NCI-H1417 treated with DMSO at 0.1 percent for 48 hours (cell line): ENCODE results near the gene SQOR.
"Not testable (repeated sequence)": the region's sequence is repeated elsewhere in the genome, so short reads cannot be mapped to it uniquely, and the experiment has no call there.

Source experiments
- DNase-seq: peaks from one replicate; lab custom pipeline; 2025; lab: John Stamatoyannopoulos, UW

SQOR gene

GRCh38 chr15:45631776-45632175, 3.1 kb upstream of the SQOR start:
- no peak for DNase-seq

DNA sequence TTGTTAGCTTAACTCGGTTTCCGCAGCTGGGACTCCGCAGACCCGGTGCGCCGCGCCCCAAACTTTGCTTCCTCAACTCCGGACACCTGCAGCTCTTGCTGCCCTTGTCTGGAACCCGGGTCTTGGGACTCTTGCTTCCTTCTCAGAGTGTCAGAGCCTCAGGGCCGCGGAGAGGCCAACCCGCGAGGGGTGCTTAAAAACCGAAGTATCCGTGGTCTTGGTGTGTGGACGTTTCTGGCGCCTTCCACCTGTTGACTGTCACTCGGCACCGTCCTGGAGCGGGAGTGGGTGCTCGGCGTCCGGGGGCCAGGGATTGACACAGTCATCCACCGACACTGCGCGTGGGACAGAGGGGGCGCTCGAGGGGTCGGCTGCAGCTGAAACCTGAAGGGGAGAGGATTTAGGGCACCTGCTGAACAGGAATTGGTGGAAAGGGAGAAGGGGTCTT, 386 bp downstream of the SQOR start:
- DNase-seq = no peak

GRCh38 chr15:45635763-45636292, 999 bp downstream of the SQOR start:
- no peak for DNase-seq

DNA sequence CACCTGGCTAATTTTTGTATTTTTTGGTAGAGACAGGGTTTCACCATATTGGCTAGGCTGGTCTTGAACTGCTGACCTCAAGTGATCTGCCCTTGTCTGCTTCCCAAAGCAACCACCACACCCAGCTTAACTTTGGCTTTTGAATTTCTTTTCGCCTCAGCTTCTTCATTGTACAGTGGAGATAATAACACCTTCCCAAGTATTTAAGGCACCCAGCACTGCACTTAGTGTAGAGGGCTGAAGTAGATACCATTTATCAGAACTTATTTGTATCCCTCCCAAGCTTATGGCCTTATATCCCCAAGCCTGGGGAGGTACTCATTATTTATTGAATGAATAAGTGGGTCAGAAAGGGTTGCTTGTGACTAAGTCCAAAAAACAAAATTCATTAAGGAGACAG, 2.3 kb downstream of the SQOR start:
- no peak for DNase-seq

- DNase-seq = no peak
Measured at GRCh38 chr15:45637552-45638033, 2.8 kb downstream of the SQOR start.

DNA sequence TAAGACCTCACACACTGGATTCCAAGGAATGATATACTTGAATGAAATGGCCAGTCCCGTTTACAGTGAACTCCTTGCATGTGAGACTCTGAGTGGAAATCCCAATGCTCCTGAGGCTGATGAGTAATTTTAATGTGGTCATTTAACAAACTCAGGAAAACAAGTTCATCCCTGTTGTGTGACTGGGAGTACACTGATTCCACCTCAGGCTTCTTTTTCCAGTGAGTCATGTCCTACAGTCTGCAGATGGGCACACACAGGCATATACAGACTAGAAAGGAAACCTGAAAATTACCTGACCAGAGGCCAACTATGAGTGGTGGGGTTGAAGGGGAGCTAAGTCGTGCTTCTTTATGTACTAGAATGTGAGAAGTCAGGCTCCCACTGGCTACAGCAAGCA, 5.8 kb downstream of the SQOR start:
- no peak for DNase-seq

DNA sequence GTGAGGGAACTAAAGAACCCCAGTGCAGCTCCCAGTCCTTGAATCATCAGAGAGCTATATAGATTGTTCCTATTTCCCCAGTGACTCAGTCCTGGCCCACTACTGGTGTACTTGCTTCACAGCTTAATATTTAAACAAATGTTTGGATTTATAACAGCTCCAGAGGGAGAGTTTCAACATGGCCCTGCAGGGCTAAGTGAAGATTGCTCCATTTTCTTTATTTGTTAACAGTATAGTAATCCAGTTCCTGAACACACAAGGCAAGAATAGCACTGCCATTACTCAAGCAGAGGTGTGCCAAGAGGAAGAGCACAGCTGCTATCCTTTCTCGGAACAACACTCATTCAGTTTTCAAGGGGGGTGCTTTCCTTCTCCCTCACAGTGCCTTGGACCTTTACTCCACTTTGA, 6.5 kb downstream of the SQOR start:
- DNase-seq = no peak

DNA sequence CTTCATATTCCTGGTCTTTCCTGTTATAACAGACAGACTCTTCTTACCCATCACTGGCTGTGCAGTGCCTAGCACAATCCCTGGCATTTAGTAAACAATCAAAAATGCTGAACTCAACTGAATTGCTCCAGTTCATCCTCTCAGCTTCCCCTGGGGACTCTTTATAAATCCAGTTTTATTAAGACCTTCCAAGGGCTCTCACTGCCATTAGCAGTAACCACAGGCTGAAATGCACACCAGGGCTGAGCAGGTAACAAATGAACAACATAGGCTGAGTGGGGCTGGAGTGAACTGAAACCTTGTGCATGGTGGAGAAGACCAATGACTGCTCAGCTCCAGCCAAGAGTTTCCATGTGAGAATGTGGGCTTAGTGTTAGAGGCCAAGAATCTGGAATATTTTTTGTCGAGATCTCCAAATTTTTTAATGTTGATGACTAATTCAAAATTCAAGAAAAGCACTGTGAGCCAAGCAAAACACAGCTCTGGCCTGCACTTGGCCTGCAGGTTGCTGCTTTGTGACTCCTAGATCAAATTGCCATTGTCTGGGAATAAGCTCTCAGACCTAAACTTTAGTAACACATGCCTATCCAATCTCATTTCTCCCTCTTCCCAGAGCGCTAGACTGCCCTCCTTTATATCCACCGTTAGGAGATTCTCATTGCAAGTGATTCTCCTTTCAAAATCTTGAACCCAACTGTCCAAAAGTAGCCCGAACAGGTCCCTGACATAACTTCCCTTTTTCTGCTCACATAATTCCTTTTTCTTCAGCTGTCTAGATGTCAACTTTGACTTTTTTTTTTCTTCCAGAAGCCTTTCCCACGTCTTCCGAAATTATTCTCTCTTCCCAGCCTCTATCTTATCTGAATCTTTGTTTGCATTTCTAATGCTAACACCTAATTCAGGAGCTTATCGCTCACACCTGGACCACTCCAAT, 7.4 kb downstream of the SQOR start:
- no peak for DNase-seq

- DNase-seq = no peak
Measured at GRCh38 chr15:45644437-45644836, 9.6 kb downstream of the SQOR start.

DNA sequence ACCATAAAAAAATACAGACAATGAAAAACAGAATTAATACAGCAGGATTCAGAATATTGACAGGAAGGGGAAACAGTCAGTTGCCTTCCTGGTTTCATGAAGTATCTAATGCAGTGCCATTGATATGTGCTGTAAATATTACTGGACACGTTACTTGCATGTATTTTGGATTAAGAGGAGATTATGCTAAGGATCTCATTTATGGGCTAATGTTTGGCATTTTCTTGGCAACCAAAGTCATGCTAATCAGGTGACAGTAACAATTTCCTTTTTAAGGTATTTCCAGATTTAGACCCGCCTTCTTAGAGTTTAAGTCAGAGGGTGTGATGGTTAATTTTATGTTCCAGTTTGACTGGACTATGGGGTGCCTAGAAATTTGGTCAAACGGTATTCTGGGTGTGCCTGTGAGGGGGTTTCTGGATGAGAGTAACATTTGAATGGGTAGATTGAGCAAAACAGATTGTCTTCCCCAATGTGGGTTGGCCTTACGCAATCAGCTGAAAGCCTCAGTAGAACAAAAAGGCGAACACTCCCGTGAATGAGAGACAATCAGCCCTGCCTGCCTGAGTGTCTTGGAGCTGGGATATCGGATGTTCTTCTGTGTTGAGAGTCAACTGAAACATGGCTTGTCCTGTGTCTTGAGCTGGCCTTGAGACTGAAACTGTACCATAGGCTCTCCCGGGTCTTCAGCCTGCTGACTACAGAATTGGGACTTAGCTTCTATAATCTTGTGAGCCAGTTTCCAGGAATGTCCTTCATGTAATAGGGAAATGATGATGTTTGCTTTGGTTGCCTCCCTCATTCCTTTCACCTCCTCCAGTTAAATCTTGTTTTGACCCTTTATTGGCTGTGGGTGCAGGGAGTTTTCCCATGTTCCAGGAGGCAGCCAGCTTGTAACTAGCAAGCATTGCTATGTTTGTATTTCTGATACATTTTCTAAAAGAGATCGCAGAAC, 10.5 kb downstream of the SQOR start:
- no peak for DNase-seq

- no peak for DNase-seq
Measured at GRCh38 chr15:45646220-45646619, 11.4 kb downstream of the SQOR start.

DNA sequence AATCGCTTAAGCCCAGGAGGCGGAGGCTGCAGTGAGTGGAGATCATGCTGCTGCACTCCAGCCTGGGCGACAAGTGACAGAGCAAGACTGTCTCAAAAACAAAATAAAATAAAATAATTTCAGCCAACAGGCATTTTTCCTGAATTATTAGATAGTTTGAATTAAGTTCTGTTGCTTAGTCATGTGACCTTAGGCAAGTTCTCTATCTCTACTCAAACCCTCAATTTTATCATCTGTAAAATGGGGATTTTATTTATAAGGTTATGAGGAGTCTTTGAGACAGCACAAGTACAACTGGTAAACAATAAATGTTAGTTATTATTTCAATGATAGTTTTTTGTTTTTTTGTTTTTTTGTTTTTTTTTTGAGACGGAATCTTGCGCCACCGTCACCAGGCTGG, 13.0 kb downstream of the SQOR start:
- no peak for DNase-seq

GRCh38 chr15:45648521-45649200, 13.8 kb downstream of the SQOR start:
- DNase-seq = no peak

GRCh38 chr15:45650007-45650406, 15.2 kb downstream of the SQOR start:
- not testable (repeated sequence) for DNase-seq

DNA sequence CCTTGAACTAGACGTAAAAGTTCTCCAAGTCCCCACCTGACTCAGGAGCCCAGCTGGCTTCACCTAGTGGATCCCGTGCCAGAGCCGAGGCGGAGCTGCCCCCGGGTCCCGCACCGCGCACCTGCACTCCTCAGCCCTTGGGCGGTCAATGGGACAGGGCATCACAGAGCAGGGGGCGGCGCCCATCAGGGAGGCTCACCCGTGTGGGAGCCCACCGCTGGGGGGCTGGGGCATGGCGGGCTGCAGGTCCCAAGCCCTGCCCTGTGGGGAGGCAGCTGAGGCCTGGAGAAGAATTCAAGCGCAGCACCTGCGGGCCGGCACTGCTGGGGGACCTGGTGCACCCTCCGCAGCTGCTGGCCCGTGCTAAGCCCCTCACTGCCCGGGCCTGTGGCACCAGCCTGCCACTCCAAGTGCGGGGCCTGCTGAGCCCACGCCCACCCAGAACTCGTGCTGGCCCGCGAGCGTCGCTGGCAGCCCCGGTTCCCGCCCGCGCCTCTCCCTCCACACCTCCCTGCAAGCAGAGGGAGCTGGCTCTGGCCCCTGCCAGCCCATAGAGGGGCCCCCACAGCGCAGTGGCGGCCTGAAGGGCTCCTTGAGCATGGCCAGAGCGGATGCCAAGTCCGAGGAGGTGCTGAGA, 16.2 kb downstream of the SQOR start:
- no peak for DNase-seq

DNA sequence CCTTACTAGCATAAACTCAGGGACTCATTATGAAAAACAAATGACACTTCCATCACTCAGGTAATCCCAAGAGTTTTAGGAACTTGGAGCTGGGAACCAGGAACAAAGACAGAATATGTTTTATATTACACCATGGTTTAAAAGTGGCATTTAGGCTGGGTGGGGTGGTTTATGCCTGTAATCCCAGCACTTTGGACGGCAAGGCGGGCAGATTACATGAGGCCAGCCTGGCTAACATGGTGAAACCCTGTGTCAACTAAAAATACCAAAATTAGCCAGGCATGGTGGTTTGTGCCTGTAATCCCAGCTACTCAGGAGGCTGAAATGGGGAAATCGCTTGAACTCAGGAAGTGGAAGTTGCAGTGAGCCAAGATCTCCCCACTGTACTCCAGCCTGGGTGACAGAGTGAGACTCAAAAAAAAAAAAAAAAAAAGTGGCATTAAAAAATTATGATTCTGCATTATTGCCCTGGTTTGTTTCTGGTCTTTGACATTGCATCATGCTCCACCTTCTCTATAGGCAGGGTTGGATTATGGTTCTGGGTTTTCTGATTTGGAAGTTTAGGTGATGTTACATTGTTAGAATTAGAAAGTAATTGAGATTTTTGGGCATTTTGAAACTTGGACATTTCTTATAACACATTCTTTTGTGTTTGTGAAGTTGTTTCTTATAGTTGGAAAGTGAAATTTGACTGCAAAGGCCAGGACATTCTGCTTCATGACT, 19.0 kb downstream of the SQOR start:
- no peak for DNase-seq

DNA sequence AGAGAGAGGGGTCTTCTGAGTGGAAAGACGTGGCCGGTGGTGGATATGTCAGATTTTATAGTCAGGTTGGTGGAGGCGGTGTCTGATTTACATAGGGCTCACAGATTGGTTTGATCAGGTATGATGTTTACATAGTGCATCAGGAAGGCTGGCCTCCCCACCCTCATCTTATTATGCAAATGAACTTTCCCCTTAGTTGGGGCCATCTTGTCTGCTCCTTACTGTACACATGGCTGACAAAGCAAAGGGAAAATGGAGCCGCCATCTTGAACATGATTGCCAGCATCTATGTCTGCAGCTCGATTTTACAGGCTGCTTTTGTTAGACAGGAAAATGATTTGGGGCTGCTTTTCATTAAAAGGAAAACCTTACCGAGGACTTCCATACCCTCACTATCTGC, 19.9 kb downstream of the SQOR start:
- DNase-seq = no peak

- no peak for DNase-seq
Measured at GRCh38 chr15:45657254-45657653, 22.4 kb downstream of the SQOR start.

- DNase-seq = no peak
Measured at GRCh38 chr15:45657764-45658545, 23.1 kb downstream of the SQOR start.
